Colonic mucosa (tissue), 4 donors: ENCODE data around the gene ATXN7. TPM values are rescaled to one million over a fixed set of nuclear protein-coding genes. Genes with fewer than 3 reads are reported as not detected.

Experiments used
- DNase-seq: peaks from one replicate; pipeline ENCODE4 v3.0.0-alpha.2; 2020
- H3K27ac ChIP-seq: fragments of 200-600 bp; one replicate; pipeline ENCODE4 v1.8.0; 2021
- H3K27me3 ChIP-seq: fragments of 200-600 bp; one replicate; pipeline ENCODE4 v1.8.0; 2021
- H3K36me3 ChIP-seq: fragments of 200-600 bp; one replicate; pipeline ENCODE4 v1.8.0; 2021
- H3K4me1 ChIP-seq: fragments of 200-600 bp; one replicate; pipeline ENCODE4 v1.8.0; 2021; ENCODE audit warnings: mild to moderate bottlenecking
- H3K4me3 ChIP-seq: fragments of 200-600 bp; one replicate; pipeline ENCODE4 v1.8.0; 2021
- H3K9ac ChIP-seq, 2 donors: one replicate each; pipeline ENCODE4 v1.7.0; 2013; ENCODE audit warnings: control low read depth in 2 of 2, low read depth in 2 of 2, low read length in 2 of 2
- H3K9me3 ChIP-seq: fragments of 200-600 bp; one replicate; pipeline ENCODE4 v1.8.0; 2021
- CTCF ChIP-seq: fragments of 200-600 bp; IDR thresholded peaks from one replicate; pipeline ENCODE4 v1.8.0; 2022; ENCODE audit warnings: antibody characterized with exemption, mild to moderate bottlenecking
- intact Hi-C: fragments of 100-400 bp; cut with DNase I; formaldehyde crosslinking; loops from one replicate; pipeline ENCODE4 v1.14.1; 2022
- total RNA-seq, 2 donors: library from RNA; stranded (reverse); fragmentation: NEBNext Ultra II Directional in 1 of 2; extraction: Animal tissue kit (Norgen Biotek cat#: 25700) in 1 of 2; gene quantifications; one replicate each; pipeline ENCODE4 v1.2.1, GENCODE V29; 2021
- donor health status: healthy.
- donor health status: DM: no; HTN: no; CAD: no.
- donor health status: DM: no; HTN: no; CAD: no.

The ATXN7 gene
- total RNA-seq, 2 donors from 2014 or later, result 22.9 to 31.6 TPM

DNA sequence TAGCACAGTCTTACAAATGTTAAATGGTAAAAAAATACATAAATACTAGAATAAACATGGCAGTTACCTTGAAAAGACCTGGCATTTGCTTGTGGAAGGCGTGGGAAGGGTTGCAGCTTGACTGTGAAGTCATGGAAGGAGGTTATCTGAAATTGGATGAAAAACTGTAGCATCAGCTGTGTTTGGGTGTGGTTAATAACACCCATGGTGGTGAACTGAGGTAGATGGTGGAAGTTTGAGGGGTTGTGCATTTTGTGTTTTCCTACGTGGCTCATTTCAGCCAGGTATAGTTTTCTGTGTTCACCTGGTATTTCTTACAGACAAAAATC lies 113.2 kb downstream of the ATXN7 start:
- no peak for DNase-seq
- Histone ChIP-seq H3K27me3 (no peaks in the 10 kb centered on the region), H3K9ac (no peak overlapping the region), H3K9me3 (no peaks in the 10 kb centered on the region), H3K27ac (no peak overlapping the region), H3K4me1 (no peaks in the 10 kb centered on the region), H3K36me3 (no peaks in the 10 kb centered on the region), H3K4me3 (no peak overlapping the region)
- intact Hi-C loops, result no loop called here
- no peak for TF ChIP-seq CTCF

GRCh38 chr3:63977893-63978292 lies 114.2 kb downstream of the ATXN7 start:
- Histone ChIP-seq H3K27ac (no peak overlapping the region), H3K36me3 (no peaks in the 10 kb centered on the region), H3K27me3 (no peaks in the 10 kb centered on the region), H3K4me3 (no peak overlapping the region), H3K9ac (no peak overlapping the region), H3K4me1 (no peaks in the 10 kb centered on the region), H3K9me3 (no peaks in the 10 kb centered on the region)
- intact Hi-C loops, result no loop called here
- no peak for DNase-seq
- no peak for TF ChIP-seq CTCF

GRCh38 chr3:63979093-63979885 lies 115.6 kb downstream of the ATXN7 start:
- no peak overlapping the region for H3K27ac ChIP-seq
- no peak for TF ChIP-seq CTCF
- no peaks in the 10 kb centered on the region for H3K27me3 ChIP-seq
- no peaks in the 10 kb centered on the region for H3K36me3 ChIP-seq
- DNase-seq, result no peak
- H3K9me3 ChIP-seq, result no peaks in the 10 kb centered on the region
- intact Hi-C loops, result no loop called here
- H3K4me1 ChIP-seq, result no peaks in the 10 kb centered on the region
- no peak overlapping the region for H3K9ac ChIP-seq
- H3K4me3 ChIP-seq, result no peak overlapping the region

DNA sequence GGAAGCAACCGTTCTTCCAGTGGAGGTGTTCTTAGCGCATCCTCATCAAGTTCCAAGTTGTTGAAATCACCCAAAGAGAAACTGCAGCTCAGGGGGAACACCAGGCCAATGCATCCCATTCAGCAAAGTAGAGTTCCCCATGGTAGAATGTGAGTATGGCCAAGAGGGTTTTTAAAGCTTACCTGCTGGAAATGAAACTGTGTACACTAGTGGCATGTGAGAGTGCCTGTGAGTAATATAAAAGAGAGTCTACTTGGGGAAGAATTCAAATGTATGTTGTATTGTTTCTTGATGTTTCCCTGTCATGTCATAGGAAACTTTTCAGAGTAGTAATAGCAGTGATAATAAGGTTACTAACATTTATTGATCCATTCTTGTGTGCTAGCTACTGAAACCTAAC lies 116.4 kb downstream of the ATXN7 start:
- TF ChIP-seq CTCF, result no peak
- Histone ChIP-seq H3K9ac (no peak overlapping the region), H3K9me3 (no peaks in the 10 kb centered on the region), H3K27ac (no peak overlapping the region), H3K4me3 (no peak overlapping the region), H3K27me3 (no peaks in the 10 kb centered on the region), H3K4me1 (no peaks in the 10 kb centered on the region), H3K36me3 (no peaks in the 10 kb centered on the region)
- intact Hi-C loops, result loop anchor here (10.0 kb wide), 1 partner anchor 65 kb away; the partner anchor contains the start of gene SCAANT1
- no peak for DNase-seq

- DNase-seq, result no peak
- Histone ChIP-seq H3K9ac (no peak overlapping the region), H3K4me3 (no peak overlapping the region), H3K9me3 (no peaks in the 10 kb centered on the region), H3K4me1 (no peaks in the 10 kb centered on the region), H3K27ac (no peak overlapping the region), H3K27me3 (no peaks in the 10 kb centered on the region), H3K36me3 (no peaks in the 10 kb centered on the region)
- no peak for TF ChIP-seq CTCF
- intact Hi-C loops, result loop anchor here (10.0 kb wide), 1 partner anchor 66 kb away; the partner anchor contains the start of gene SCAANT1
Measured at GRCh38 chr3:63980830-63981498, 117.3 kb downstream of the ATXN7 start.
